GM21528 (cell line): ENCODE data around the gene ZFYVE1.
"Not testable (repeated sequence)": the region's sequence is repeated elsewhere in the genome, so short reads cannot be mapped to it uniquely, and the experiment has no call there.

Source experiments
- ATAC-seq: cut with Tn5 transposase; IDR thresholded peaks from one replicate; pipeline ENCODE4 v1.9.1; 2021; ENCODE audit warnings: mild to moderate bottlenecking, moderate library complexity; ENCODE audit not compliant: unreplicated experiment, low FRiP score

Gene ZFYVE1

GRCh38 chr14:72961579-72962335 lies 65.1 kb downstream of the ZFYVE1 start:
- ATAC-seq, result no peak

DNA sequence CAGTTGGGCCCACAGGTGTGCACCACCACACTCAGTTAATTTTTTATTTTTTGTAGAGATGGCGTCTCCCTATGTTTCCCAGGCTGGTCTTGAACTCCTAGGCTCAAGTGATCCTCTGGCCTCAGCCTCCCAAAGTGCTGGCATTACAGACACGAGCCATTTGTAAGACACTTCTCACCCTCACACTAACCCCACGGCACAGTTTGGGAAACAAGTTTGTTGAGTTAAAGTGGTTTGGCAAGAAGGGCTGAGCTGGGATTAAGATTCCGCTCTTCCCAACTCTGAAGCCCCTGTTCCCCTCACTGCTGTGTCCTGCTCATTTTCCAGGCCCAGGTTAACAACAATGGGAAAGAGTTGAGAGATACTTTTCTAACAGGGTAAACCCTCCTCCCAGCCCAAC lies 65.9 kb downstream of the ZFYVE1 start:
- not testable (repeated sequence) for ATAC-seq

DNA sequence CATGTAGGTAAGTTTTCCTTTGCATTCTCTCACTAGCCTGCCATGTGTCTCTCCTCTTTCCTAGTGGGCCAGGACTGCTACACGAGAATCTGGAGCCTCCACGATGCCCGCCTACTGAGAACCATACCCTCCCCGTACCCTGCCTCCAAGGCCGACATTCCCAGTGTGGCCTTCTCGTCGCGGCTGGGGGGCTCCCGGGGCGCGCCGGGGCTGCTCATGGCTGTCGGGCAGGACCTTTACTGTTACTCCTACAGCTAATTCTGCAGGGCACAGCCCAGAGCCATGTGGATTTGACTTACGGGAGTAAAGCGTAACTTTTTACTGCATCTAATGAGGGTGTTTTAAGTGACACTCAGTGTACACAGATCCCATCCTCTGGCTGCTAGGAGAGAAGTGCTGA lies 68.4 kb downstream of the ZFYVE1 start:
- no peak for ATAC-seq

DNA sequence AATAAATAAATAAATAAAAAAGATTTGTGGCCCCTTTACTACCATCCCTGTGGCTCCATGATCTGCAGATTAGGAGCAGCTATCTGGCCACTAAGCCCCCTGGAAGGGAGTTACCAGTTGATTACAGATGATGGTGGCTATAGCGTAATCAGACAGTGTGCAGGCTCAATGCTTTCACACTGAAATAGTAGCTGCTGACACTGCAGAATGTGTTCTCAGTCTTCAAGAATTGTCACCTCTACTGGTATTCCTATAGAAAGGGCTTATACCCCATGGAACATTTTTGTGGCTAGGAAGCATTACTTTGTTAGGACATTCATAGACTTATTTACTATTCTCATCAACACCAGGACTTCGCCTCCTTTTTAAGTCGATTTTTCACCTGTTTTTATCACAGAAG lies 69.7 kb downstream of the ZFYVE1 start:
- ATAC-seq, result no peak

GRCh38 chr14:72956741-72957140 lies 70.2 kb downstream of the ZFYVE1 start:
- ATAC-seq, result not testable (repeated sequence)

DNA sequence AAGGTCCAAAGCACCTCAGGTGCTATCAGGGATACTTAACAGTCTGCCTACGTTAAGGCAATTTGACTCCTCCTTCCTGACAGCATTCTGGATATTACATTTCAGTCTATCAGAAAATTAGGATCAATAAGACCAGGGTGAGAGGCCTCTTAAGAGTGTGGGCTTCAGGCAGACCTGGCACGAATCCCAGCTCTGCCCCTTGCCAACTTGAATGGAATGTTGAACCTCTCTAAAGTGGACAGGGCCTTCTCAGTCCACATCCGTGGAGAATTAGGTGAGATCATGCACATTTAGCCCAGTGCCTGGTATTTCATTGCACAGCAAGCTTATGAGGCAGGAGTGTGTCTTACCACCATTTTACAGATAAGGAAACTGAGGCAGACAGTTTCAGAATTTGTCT lies 74.7 kb downstream of the ZFYVE1 start:
- no peak for ATAC-seq

DNA sequence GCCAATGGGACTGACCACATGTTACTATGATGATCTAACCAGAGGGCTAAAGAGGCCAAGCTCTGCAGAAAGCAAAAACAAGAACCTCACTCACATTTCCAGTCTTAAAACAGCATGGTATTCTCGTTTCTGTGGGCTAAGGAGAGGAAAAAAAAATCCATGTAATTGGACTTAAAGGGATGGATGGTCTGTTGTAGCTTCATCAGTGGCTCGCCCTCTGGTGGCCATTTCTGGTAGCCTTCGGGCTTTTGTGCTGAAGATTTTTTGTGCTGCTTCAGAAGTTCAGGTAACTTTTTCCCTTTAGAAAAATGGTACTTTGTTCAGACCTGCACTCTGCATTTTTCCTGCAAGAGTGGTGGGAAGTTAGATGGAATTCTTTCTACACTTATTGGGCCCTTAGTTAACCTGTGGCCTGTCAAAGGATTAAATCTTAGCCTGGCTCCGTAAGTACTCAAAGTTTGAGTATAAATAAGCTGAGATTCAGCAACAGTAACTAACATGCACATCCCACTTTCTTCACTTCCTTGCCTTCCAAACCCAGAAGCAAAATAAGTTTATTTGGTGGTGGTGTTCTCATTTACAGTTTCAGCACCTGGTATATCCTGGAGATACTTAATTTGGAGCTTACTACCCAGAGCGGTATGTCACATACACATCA lies 78.3 kb downstream of the ZFYVE1 start:
- ATAC-seq, result no peak

- ATAC-seq, result no peak
Observed at GRCh38 chr14:72947366-72948160, 79.3 kb downstream of the ZFYVE1 start.

DNA sequence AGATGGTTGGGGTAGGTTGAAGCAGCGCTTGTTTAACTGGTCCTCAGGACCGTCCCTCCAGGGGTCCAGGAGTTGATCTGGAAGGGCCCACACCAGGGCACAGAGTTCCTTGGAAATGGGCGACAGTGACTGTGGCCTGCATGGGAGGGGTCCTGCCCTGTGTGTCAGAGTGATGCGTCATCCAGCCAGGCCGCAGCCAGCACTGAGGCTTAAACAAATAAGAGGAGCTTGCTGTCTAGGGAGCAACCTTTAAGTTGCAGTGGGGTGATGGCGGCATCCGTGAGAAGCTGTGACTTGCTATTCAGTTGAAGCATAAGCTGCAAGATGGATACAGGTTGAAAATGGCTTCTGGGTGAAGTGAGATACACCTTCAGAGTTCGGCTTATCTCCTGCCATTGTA lies 80.4 kb downstream of the ZFYVE1 start:
- ATAC-seq, result no peak

DNA sequence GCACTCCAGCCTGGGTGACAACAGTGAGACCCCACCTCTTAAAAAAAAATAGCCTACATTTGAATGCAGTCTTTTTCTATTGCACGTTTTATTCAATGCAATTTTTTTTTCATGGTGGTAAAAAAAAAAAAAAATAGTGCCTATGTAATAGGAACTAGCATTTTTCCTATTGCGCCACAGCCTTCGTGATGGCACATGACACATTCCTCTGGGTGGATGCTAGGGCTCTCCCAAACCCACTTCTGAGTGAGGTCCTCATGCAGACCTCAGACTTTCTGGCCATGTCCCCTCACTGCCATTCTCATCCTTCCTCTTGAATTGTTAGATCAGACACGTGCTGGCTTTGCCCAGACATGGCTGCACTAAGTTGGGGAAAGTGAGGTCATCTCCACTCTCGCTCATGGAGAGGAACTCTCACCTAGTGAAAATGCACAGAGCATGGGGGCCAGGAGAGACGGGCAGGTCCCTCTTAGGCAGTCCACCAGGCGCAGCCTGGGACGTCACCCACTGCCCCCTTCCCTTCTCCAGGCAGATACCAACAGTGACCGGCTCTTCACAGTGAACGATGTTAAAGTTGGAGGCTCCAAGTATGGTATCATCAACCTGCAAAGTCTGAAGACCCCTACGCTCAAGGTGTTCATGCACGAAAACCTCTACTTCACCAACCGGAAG lies 81.4 kb downstream of the ZFYVE1 start:
- ATAC-seq, result no peak

- no peak for ATAC-seq
Observed at GRCh38 chr14:72943876-72944430, 83.0 kb downstream of the ZFYVE1 start.

- ATAC-seq, result no peak
Observed at GRCh38 chr14:72942934-72943333, 84.0 kb downstream of the ZFYVE1 start.

DNA sequence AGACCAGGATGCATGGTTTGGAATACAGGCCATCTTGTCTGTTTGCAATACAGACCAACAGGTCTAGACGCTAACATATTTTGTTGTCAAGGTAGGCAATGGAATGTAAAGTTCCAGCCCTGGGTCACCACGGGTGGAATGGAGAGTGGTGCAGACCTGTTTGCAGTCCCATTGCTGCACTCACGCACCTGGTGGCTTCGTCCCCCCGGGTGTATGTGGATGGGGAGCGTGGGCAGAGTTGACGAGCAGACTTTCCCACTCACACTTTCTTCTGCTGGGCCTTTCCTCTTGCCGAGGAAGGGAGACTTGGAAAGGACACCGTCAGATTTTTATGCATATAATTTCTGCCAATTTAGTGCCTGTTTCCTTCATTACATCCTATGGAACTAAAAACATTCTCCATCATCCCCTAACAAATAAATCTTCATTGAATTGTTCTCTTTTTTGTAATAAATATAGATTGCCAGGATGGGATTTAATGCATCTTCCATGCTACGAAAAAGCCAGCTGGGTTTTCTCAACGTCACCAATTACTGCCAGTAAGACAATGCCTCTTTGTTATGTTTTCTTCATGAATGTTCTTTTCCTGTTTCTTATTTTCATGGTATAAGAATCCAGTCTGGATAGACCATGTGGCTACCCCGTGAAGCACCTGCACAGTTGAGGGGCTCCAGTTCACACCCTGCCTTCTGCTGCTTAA lies 85.5 kb downstream of the ZFYVE1 start:
- ATAC-seq, result no peak

DNA sequence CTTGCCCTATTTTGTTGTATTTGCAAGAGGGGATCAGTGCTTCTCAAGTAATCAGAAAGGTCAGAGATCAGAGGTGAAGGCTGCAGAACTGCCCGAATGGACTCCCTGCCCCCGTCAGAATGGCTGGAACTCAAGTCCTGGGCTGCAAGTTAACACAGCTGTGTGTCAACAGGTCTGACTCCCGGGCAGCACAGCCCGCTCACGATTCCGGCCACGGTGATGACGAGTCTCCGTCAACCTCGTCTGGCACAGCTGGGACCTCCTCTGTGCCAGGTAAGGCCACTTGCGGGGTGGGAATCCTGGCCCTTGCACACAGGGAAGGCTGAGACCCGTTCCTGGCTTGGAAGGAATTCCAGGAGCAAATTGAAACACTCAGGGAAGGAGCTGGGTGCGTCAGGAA lies 87.3 kb downstream of the ZFYVE1 start:
- no peak for ATAC-seq

DNA sequence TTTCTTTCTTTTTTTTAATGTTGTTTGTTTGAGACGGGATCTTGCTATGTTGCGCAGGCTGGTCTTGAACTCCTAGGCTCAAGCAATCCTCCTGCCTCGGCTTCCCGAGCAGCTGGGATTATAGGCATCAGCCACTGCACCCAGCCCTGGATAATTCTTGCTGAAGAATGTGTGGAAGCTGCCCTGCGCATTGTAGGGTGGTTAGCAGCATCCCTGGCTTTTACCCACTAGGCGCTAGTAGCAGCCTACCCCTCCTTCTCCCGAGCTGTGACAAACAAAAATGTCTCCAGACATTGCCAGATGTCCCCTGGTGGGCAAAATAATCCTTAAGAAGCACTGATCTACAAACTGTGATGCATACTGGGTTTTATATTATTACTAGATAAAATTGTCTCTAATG lies 94.0 kb downstream of the ZFYVE1 start:
- no peak for ATAC-seq

GRCh38 chr14:72929316-72930080 lies 97.4 kb downstream of the ZFYVE1 start:
- no peak for ATAC-seq

GRCh38 chr14:72928872-72929271 lies 98.0 kb downstream of the ZFYVE1 start:
- no peak for ATAC-seq

DNA sequence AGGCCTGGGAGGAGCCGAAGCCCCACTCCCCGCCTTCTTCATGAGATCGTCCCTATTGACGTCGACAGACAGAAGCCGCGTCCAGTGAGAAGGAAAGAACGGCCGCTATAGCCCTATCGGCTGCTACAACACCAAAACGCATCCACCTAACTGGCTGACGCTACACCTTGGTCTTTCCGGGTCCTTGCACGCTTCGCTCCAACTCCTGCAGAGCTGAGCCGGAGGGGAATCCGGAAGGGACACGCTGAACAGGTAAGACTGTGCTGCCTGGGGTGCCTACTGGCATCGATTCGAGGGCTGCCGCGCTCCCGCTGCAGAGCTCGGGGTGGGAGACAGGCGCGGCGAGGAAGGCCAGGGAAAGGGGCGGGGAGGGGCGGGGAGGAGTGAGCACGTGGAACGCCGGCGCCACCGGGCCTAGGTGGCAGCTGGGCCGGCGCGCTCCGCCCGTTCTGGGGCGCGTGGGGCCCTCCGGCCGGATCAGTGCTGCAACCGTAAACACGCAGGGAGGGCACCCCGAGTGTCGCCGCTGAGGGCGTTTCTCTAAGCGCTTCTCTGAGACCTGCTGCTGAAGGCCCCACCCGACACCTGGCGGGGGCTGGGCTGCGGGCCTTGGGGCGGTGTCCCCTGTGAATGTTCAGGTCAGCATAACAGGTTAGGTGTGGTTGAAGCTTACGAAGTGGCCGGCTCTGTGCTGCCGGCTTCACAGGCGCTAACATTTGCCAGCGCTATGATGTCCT lies 100.4 kb downstream of the ZFYVE1 start, which contains the start of gene DCAF4:
DCAF4 (plus strand) TSS at position 173 of the 737 bp plus-strand sequence. CDS start 11,515 bp downstream, outside the sequence.
- ATAC-seq, result peak; percentile 97
